Measurements from ENCODE around the gene TMTC1. TPM values are rescaled to one million over a fixed set of nuclear protein-coding genes. Genes with fewer than 3 reads are reported as not detected.
A peak's percentile ranks its signal among the peaks of the same experiment; 100 is the strongest.

TMTC1 gene
- total RNA-seq, 2 donors from 2014 or later, result 0.22 to 0.51 TPM

DNA sequence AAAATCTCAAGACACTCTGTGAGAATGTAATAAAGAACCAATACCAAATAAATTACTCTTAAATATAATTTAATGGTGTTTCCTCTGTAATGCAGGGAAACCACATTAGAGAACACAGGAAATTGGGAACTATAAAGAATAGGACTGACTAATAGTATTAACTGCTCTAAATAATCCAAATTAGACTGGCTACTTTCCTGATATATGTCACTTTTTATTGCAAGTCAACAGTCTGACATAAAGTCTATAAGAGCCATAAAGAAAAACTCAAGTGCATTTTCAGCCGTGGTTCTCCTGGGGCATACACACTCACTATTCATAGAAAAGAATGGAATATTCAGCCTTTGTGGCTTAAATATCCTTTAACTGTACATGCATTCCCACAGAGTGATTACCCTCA lies 161.5 kb downstream of the TMTC1 start:
- no peaks in the 10 kb centered on the region for H3K4me1 Mint-ChIP-seq (ENCODE audit: low read depth)
- peaks cover 5% of the 10 kb centered on the region for H3K27me3 Mint-ChIP-seq (ENCODE audit: low read depth)
- no peak for ATAC-seq (replicated peaks in 1 of 2)

GRCh38 chr12:29620030-29620429 lies 163.7 kb downstream of the TMTC1 start:
- ATAC-seq (replicated peaks in 1 of 2) (no peak), DNase-seq (no peak)
- no peaks in the 10 kb centered on the region for H3K36me3 Mint-ChIP-seq (ENCODE audit: insufficient read depth in 2 of 2)
- no peak overlapping the region for H3K27ac Mint-ChIP-seq
- H3K9me3 Mint-ChIP-seq, result no peaks in the 10 kb centered on the region
- peaks cover 5% of the 10 kb centered on the region for H3K27me3 Mint-ChIP-seq (ENCODE audit: low read depth)
- no peak overlapping the region for H3K4me3 Mint-ChIP-seq
- H3K4me1 Mint-ChIP-seq (ENCODE audit: low read depth), result no peaks in the 10 kb centered on the region

More for the DNA sequence above, 161.5 kb downstream of the TMTC1 start:
- Mint-ChIP-seq H3K4me3 (no peak overlapping the region), H3K9me3 (no peaks in the 10 kb centered on the region), H3K36me3 (ENCODE audit: insufficient read depth in 2 of 2) (no peaks in the 10 kb centered on the region), H3K27ac (no peak overlapping the region)
- no peak for DNase-seq

DNA sequence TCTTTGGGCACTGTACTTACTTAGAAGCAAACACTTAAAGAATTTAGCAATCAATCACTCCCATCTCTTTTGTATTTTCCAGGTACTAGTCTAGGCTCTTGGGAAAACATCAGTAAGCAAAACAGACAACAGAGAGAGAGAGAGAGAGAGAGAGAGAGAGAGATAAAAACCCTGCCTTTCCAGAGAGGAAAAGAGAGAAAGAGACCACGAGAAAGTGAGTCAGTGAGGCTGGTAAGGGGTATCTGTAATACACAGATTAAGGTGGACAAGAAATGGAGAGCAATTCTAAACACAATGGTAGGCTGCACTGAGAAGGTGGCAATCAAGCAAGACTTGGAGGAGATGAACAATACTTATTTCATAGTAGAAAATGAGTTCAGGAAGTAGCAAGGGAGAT lies 166.3 kb downstream of the TMTC1 start:
- H3K36me3 Mint-ChIP-seq (ENCODE audit: insufficient read depth in 2 of 2), result no peaks in the 10 kb centered on the region
- no peak overlapping the region for H3K27ac Mint-ChIP-seq
- DNase-seq (no peak), ATAC-seq (replicated peaks in 1 of 2) (no peak)
- no peak overlapping the region for H3K4me3 Mint-ChIP-seq
- no peaks in the 10 kb centered on the region for H3K9me3 Mint-ChIP-seq
- peaks cover 5% of the 10 kb centered on the region for H3K27me3 Mint-ChIP-seq (ENCODE audit: low read depth)
- H3K4me1 Mint-ChIP-seq (ENCODE audit: low read depth), result no peaks in the 10 kb centered on the region

GRCh38 chr12:29616664-29617406 lies 166.9 kb downstream of the TMTC1 start:
- Mint-ChIP-seq H3K36me3 (ENCODE audit: insufficient read depth in 2 of 2) (no peaks in the 10 kb centered on the region), H3K4me1 (ENCODE audit: low read depth) (no peaks in the 10 kb centered on the region), H3K27me3 (ENCODE audit: low read depth) (peaks cover 5% of the 10 kb centered on the region), H3K4me3 (no peak overlapping the region), H3K27ac (no peak overlapping the region), H3K9me3 (no peaks in the 10 kb centered on the region)
- DNase-seq (no peak), ATAC-seq (replicated peaks in 1 of 2) (peak; percentile 57 to 61)

DNA sequence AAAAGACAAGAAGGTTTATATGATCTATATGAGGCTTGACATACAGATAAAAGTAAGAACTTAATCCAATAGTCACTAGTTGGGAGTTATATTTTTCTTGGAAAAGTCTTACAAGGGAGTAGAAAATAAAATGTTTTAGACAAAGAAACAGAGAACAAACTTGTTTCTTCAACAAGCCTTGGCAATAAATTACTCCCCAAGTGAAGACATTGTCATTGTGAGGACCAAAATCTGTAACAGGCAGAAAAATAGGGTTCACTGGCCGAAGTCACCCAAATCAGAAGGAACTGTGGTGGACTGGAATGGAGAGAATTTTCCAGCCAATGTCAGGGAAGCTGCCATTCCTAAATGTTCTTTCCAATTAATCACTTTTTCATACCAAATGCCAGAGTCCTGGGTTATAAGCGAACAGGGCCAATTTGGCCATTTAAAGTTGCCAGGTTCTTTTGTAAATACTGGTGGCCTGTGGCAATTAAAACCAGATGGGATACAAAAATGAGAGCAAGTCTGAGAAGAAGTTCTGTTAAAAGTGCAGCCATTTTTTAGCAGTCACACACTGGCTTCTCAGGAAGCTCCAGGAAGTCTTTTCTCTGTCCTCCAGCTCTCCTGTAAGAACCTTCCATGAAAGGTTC lies 168.9 kb downstream of the TMTC1 start:
- no peak for ATAC-seq (replicated peaks in 1 of 2)
- Mint-ChIP-seq H3K9me3 (no peaks in the 10 kb centered on the region), H3K36me3 (ENCODE audit: insufficient read depth in 2 of 2) (no peaks in the 10 kb centered on the region), H3K4me3 (no peak overlapping the region), H3K4me1 (ENCODE audit: low read depth) (no peaks in the 10 kb centered on the region), H3K27me3 (ENCODE audit: low read depth) (peaks cover 8% of the 10 kb centered on the region), H3K27ac (no peak overlapping the region)
- no peak for DNase-seq

- peaks cover 10% of the 10 kb centered on the region for H3K27me3 Mint-ChIP-seq (ENCODE audit: low read depth)
- H3K4me1 Mint-ChIP-seq (ENCODE audit: low read depth), result no peaks in the 10 kb centered on the region
- ATAC-seq (replicated peaks in 1 of 2) (no peak), DNase-seq (no peak)
- H3K27ac Mint-ChIP-seq, result no peak overlapping the region
- H3K36me3 Mint-ChIP-seq (ENCODE audit: insufficient read depth in 2 of 2), result no peaks in the 10 kb centered on the region
- no peak overlapping the region for H3K4me3 Mint-ChIP-seq
- H3K9me3 Mint-ChIP-seq, result no peaks in the 10 kb centered on the region
Measured at GRCh38 chr12:29612912-29613311, 170.8 kb downstream of the TMTC1 start.

DNA sequence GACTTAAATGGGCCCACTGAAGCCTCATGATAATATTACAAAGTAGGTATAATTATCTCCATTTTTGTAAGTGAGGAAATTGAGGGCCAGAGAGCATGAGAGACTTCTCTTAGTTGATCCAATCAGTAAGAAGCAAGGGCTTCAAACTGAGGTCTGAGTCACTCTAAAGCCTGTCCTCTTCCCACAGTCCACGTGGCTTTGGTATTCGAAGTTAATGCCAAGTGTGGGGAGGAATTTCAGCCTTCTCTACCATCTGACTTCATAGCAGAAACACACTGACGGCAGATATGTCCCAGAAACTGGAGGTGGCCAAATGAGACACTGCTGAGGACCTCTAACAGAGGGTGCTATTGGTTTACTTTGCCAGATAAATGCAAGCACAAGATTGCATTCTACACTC lies 171.8 kb downstream of the TMTC1 start:
- no peak overlapping the region for H3K27ac Mint-ChIP-seq
- ATAC-seq (replicated peaks in 1 of 2), result no peak
- peaks cover 12% of the 10 kb centered on the region for H3K27me3 Mint-ChIP-seq (ENCODE audit: low read depth)
- DNase-seq, result no peak
- H3K4me1 Mint-ChIP-seq (ENCODE audit: low read depth), result no peaks in the 10 kb centered on the region
- no peaks in the 10 kb centered on the region for H3K36me3 Mint-ChIP-seq (ENCODE audit: insufficient read depth in 2 of 2)
- no peaks in the 10 kb centered on the region for H3K9me3 Mint-ChIP-seq
- no peak overlapping the region for H3K4me3 Mint-ChIP-seq

GRCh38 chr12:29610473-29611170 lies 173.1 kb downstream of the TMTC1 start:
- H3K4me1 Mint-ChIP-seq (ENCODE audit: low read depth), result no peaks in the 10 kb centered on the region
- H3K27ac Mint-ChIP-seq, result no peak overlapping the region
- no peak overlapping the region for H3K4me3 Mint-ChIP-seq
- no peaks in the 10 kb centered on the region for H3K9me3 Mint-ChIP-seq
- H3K36me3 Mint-ChIP-seq (ENCODE audit: insufficient read depth in 2 of 2), result no peaks in the 10 kb centered on the region
- H3K27me3 Mint-ChIP-seq (ENCODE audit: low read depth), result peaks cover 15% of the 10 kb centered on the region
- no peak for ATAC-seq (replicated peaks in 1 of 2)
- DNase-seq, result no peak

- ATAC-seq (replicated peaks in 1 of 2) (no peak), DNase-seq (no peak)
- Mint-ChIP-seq H3K4me1 (ENCODE audit: low read depth) (no peaks in the 10 kb centered on the region), H3K27ac (no peak overlapping the region), H3K27me3 (ENCODE audit: low read depth) (peaks cover 15% of the 10 kb centered on the region), H3K4me3 (no peak overlapping the region), H3K36me3 (ENCODE audit: insufficient read depth in 2 of 2) (no peaks in the 10 kb centered on the region), H3K9me3 (no peaks in the 10 kb centered on the region)
Measured at GRCh38 chr12:29609431-29610215, 174.1 kb downstream of the TMTC1 start.

- Mint-ChIP-seq H3K27ac (no peak overlapping the region), H3K36me3 (ENCODE audit: insufficient read depth in 2 of 2) (no peaks in the 10 kb centered on the region), H3K9me3 (no peaks in the 10 kb centered on the region), H3K27me3 (ENCODE audit: low read depth) (peaks cover 15% of the 10 kb centered on the region), H3K4me3 (no peak overlapping the region), H3K4me1 (ENCODE audit: low read depth) (no peaks in the 10 kb centered on the region)
- DNase-seq (no peak), ATAC-seq (replicated peaks in 1 of 2) (no peak)
Measured at GRCh38 chr12:29608581-29608980, 175.2 kb downstream of the TMTC1 start.

GRCh38 chr12:29599381-29599780 lies 184.4 kb downstream of the TMTC1 start:
- ATAC-seq (replicated peaks in 1 of 2) (no peak), DNase-seq (no peak)
- Mint-ChIP-seq H3K4me1 (ENCODE audit: low read depth) (no peaks in the 10 kb centered on the region), H3K9me3 (no peaks in the 10 kb centered on the region), H3K27me3 (ENCODE audit: low read depth) (peaks cover 19% of the 10 kb centered on the region), H3K27ac (no peak overlapping the region), H3K36me3 (ENCODE audit: insufficient read depth in 2 of 2) (no peaks in the 10 kb centered on the region), H3K4me3 (no peak overlapping the region)

DNA sequence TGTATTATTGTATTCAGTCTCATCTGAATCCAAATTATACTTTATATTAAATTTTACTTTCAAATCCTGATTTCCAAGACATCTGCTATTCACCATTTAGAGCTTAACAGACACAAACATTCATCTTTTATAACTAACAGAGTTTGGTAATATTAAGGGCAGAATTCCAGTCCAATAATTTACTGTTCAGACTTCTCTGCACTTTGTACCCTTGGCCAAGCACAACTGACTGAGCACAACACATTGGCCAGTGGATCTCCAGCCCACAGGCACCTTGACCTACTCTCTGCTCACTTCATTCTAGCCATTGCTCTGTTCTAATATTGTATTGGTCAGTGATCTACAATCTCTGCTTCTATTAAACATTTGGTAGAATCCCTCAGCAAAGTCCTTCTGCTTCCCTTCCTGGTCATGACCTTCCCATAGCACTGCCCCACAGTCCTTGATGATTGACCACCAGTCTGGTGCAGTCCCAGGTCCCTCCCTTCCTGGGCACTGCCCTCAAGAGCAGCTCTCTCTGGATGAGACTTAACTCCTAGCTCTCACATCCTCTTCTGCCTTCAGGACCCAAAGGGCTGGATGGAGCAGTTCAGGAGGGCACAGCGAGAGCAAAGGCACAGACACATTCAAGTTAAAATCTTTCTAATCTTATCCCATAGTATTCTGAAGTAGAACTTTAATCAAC lies 188.5 kb downstream of the TMTC1 start:
- DNase-seq (no peak), ATAC-seq (replicated peaks in 1 of 2) (no peak)
- Mint-ChIP-seq H3K27ac (no peak overlapping the region), H3K4me3 (no peak overlapping the region), H3K27me3 (ENCODE audit: low read depth) (peaks cover 19% of the 10 kb centered on the region), H3K36me3 (ENCODE audit: insufficient read depth in 2 of 2) (no peaks in the 10 kb centered on the region), H3K9me3 (no peaks in the 10 kb centered on the region), H3K4me1 (ENCODE audit: low read depth) (no peaks in the 10 kb centered on the region)

Data from activated T-cell treated with anti-CD3 and anti-CD28 coated beads, Interleukin-2, amount 50 U/mL, for 72 hours (primary cell).